ENCODE measurements around the gene TFB2M. TPM values are rescaled to one million over a fixed set of nuclear protein-coding genes. Genes with fewer than 3 reads are reported as not detected.

The TFB2M gene
- total RNA-seq, 1 experiment from 2014 or later: 27.7 TPM

DNA sequence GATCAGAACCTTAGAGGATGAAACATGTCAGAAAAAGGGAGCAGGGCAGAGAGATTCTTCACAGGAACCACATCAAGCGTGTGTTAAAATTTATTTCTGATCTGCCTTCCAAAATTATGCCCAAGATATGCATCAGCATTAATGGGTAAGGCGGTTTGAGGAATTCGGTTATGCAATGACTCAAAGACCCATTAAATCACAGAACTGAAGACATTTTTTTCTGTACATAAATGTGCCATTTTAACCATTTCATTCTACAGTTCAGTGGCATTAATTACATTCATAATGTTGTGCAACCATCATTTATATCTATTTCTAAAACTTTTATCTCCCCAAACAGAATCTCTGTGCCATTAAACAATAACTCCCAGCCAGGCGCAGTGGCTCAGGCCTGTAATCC, 43.6 kb upstream of the TFB2M start:
- TF ChIP-seq, protein P1, sequence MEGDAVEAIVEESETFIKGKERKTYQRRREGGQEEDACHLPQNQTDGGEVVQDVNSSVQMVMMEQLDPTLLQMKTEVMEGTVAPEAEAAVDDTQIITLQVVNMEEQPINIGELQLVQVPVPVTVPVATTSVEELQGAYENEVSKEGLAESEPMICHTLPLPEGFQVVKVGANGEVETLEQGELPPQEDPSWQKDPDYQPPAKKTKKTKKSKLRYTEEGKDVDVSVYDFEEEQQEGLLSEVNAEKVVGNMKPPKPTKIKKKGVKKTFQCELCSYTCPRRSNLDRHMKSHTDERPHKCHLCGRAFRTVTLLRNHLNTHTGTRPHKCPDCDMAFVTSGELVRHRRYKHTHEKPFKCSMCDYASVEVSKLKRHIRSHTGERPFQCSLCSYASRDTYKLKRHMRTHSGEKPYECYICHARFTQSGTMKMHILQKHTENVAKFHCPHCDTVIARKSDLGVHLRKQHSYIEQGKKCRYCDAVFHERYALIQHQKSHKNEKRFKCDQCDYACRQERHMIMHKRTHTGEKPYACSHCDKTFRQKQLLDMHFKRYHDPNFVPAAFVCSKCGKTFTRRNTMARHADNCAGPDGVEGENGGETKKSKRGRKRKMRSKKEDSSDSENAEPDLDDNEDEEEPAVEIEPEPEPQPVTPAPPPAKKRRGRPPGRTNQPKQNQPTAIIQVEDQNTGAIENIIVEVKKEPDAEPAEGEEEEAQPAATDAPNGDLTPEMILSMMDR (conservative IDR thresholded peaks at IDR 0.05): no peak
- Histone ChIP-seq H2BK12ac (ENCODE audit: insufficient read length, low read depth, low read length) (no peak overlapping the region), H3K56ac (ENCODE audit: insufficient read length, low read depth, low read length) (no peak overlapping the region), H4K8ac (replicated peaks; ENCODE audit: insufficient read length, low read depth, low read length) (no peak overlapping the region), H2BK20ac (ENCODE audit: low read depth, low read length, poor library complexity, severe bottlenecking) (no peak overlapping the region), H2BK15ac (ENCODE audit: low read depth, low read length) (no peak overlapping the region), H3K79me2 (ENCODE audit: insufficient read depth, low read length) (0 out of 2 replicates have a peak, but pooled peaks cover 2% of the 10 kb centered on the region), H3T11ph (ENCODE audit: low read length) (no peak overlapping the region), H3K23me2 (ENCODE audit: insufficient read length, low read depth, low read length, poor library complexity, severe bottlenecking) (no peaks in the 10 kb centered on the region), H3K4ac (ENCODE audit: low read depth, low read length) (no peak overlapping the region), H3K18ac (ENCODE audit: insufficient read length, low read depth, low read length) (no peak overlapping the region), H4K91ac (ENCODE audit: insufficient read length, low read depth, low read length) (no peak overlapping the region), H3K4me2 (ENCODE audit: insufficient read depth, insufficient read length, low read length) (no peak overlapping the region), H3K14ac (ENCODE audit: insufficient read depth, low read length) (no peak overlapping the region), H3K27ac (ENCODE audit: insufficient read length, low read depth, low read length) (no peak overlapping the region), H3K27me3 (ENCODE audit: insufficient read depth, low read length) (no peaks in the 10 kb centered on the region), H3K79me1 (ENCODE audit: insufficient read depth, low read depth, low read length, poor library complexity, severe bottlenecking) (peaks cover 3% of the 10 kb centered on the region), H3K9ac (ENCODE audit: extremely low read depth, insufficient read length, low read length) (no peak overlapping the region), H4K5ac (ENCODE audit: insufficient read length, low read depth, low read length) (no peak overlapping the region), H3K23ac (ENCODE audit: insufficient read length, low read depth, low read length) (no peak overlapping the region), H3K9me3 (ENCODE audit: control insufficient read depth, low read depth, low read length) (no peaks in the 10 kb centered on the region), H2AK5ac (ENCODE audit: insufficient read length, low read length) (no peak overlapping the region), H4K20me1 (ENCODE audit: control insufficient read depth, insufficient read depth, insufficient read length) (no peaks in the 10 kb centered on the region), H2BK5ac (ENCODE audit: insufficient read length, low read length) (no peak overlapping the region), H2AFZ (ENCODE audit: low read length) (no peak overlapping the region), H3K4me1 (ENCODE audit: insufficient read depth, low read length) (no peaks in the 10 kb centered on the region), H2BK120ac (ENCODE audit: low read depth, low read length, poor library complexity, severe bottlenecking) (no peak overlapping the region)
- peaks cover 0 to 2% (median 0%) of the 10 kb centered on the region in 3 experiments; a peak in 2 of 7 replicates for H3K36me3 Mint-ChIP-seq (ENCODE audit: insufficient read depth in 1 of 3, low read depth in 3 of 3)
- H3K27ac Mint-ChIP-seq: no peak overlapping the region; a peak in 1 of 7 replicates
- DNase-seq: no peak
- WGBS (ENCODE audit: extremely low coverage, insufficient read length, low lambda C conversion rate): no CpG with 5 or more reads among the region's 4 CpGs
- no peak overlapping the region for H3K4me3 Mint-ChIP-seq
- no peaks in the 10 kb centered on the region for H3K27me3 Mint-ChIP-seq (ENCODE audit: low read depth)
- peaks cover 17 to 19% of the 10 kb centered on the region in 2 experiments for H3K4me1 Mint-ChIP-seq
- peaks cover 0 to 3% of the 10 kb centered on the region in 2 experiments; a peak in 1 of 5 replicates for H3K9me3 Mint-ChIP-seq

Measured in H9 (cell line).